SK-MEL-5 (cell line): ENCODE measurements around the gene MARCHF10. TPM values are rescaled to one million over a fixed set of nuclear protein-coding genes. Genes with fewer than 3 reads are reported as not detected.

Experiments
- DNase-seq: peaks from one replicate; pipeline ENCODE4 v3.0.0-alpha.2; 2016; ENCODE audit warnings: low read depth, low spot score
- in situ Hi-C: cut with HindIII; loops from 2 replicates; pipeline ENCODE4 v1.10.0; 2016; ENCODE audit warnings: low sequenced_read_pairs, high pct_unique_total_duplicates, low pct_unique_long_range_greater_than_20kb
- total RNA-seq: library from RNA; depleted of rRNA; stranded (reverse); fragments of >200 nt; shearing (Covaris generic); gene quantifications from 2 replicates; pipeline ENCODE4 v1.2.3, GENCODE V29; 2014

MARCHF10 gene
- total RNA-seq, 1 experiment from 2014 or later = 0.03 TPM

DNA sequence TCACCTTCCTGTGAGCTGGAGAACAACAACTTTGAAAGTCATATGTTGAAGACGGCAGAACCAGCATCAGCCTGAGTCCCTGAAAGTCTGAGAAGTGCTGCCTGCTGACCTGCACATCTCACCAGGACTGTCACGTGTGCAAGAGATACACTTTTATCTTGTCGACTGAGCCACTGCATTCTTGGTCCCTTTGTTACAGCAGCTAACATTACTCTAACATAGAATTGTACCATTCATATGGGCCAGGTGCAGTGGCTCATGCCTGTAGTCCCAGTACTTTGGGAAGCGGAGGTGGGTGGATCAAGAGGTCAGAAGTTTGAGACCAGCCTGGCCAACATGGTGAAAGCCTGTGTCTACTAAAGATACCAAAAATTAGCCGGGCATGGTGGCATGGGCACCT is 40.1 kb downstream of the MARCHF10 start:
- no peak for DNase-seq
- in situ Hi-C loops = no loop called here

DNA sequence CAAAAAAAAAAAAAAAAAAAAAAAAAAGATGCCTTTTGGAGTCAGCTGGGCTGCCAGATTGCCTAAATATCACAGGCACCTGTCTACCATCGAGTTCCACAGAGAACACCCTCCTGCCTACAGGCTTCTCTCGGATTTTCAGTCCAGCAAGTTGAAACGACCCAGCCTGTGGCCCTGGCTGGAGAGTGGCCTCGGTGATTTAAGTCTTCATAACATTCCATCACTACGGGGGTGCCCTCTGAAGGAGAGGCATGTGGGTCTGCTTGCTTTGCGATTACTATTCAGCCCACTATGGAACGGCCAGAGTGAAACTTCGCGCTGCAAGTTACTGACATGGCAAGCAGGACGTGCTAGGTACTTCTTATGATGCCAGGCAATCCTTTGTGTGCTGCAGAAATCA is 42.8 kb downstream of the MARCHF10 start:
- DNase-seq = no peak
- in situ Hi-C loops = no loop called here

DNA sequence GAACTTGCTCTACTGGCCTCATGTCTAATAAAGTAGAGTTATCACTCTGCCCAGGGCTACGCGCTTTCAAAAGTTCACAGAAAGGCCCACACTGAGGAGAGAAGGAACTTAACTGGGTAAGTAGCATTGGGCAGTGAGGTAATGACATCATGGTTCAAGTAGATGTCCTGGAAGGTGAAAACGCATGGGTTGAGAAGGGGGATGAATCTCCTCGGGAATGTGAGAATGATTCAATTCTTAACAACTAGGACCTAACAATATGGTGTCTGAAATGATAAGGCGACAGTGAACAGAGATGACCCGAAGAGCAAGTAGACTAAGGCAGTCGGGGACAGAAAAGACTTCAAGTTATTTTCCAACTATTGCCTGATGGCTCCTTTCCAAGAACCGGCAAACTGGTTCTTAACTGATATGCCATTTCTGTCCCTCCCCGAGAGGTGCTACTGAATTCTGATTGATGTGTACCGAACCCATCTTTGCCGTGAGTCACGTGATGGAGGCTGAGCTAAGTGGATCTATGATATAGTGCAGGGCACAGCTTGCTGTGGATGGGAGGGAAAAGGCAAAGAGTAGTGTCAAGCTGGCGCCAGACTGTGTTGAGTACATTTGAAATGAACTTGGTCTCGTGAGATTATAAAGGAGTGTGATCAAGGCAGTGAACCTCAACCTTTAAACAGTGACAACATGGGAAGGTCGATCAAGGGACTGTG is 44.1 kb downstream of the MARCHF10 start:
- no peak for DNase-seq
- in situ Hi-C loops = no loop called here

DNA sequence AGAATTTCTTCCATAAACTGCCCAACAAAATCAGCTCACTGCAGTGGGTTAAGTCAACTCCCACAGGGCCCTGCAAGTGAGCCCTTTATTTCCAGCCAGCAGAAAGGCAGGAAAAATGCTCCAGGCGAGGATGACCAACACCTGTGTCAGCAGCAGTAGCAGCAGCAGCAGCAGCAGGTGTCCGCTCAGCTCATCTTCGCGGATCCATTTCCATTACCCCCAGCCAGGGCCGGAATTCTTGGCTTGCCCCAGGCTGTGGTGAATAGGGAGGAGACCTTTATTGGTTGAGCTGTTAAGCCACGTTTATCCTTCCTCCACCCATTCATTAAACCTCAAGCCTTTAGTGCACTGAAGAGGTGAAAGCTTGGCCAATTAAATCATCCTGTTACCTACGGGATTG is 46.2 kb downstream of the MARCHF10 start:
- no peak for DNase-seq
- in situ Hi-C loops = no loop called here

DNA sequence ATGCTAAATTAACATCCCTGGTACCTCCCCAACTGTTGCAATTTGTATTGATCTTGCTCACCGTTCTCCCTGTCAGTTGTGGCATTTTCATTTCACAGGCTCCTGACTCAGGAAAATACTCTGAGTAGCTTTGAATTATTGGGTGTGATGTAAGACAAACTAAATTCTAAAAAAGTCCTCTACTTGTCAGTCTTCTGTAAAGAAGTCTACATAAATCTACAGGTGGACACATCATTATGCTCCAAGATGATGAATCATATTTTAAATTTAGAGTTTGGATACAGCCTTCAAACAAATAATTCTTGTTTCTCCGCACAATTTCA is 47.2 kb downstream of the MARCHF10 start:
- in situ Hi-C loops = no loop called here
- no peak for DNase-seq

DNA sequence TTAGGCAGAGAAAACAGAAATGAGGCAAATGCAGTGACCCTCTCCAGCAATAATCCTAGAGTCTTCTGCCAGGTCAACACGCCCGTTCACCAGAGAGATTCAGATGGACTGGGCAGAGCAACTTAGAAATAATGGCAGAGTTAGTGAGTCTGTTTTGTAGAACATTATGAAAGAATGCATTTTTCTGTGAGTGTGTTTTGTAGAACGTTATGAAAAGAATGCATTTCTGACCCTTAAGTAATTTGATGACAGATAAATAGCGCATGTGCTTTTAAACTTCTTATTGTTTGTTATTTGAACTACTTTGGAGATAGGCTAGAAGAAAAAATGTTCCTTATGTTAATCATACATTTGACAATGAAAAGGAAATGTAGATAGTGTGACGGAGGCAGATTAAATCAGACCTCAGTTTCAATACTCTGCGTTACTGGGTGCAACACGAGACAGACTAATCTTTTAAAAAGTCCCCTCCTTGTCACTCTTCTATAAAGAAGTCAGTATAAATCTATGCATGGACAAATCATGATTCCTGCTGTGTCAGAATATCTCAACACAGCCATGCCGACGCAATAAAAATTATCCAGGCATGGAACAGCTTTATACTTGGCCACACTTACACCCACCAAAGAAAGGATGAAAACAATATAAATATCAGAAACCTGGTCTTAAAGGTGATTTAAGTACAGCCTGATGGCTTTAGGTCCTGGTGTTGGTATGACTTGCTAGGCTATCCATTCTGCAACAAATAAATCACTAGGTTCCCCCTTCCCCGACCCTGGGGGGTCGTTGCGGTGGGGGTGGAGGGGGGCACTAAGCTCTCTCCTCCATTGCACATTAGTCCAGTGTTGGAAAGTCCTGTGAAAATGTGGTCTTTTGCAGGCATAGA is 47.8 kb downstream of the MARCHF10 start:
- in situ Hi-C loops = no loop called here
- DNase-seq = no peak

DNA sequence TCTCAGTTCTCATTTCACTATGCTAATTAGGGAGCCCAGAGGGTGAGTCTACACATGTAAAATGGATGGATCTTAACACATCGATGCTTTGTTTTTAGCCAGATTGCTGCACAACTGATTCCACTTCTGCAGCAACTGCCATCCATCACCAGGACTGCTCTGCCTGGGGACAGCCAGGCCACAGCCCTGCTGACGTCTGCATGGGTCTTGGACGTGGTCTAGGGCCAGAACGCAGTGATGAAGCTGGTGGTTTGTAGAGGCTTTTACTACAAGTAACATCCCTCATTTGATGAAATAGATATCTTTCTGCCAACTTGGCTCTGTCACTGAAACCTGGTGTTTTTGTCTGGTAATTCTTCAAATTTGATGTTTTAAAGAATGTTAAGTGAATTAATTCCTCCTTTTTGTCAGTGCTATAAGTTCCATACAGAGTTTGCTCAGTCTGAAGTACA is 50.6 kb downstream of the MARCHF10 start:
- in situ Hi-C loops = no loop called here

DNA sequence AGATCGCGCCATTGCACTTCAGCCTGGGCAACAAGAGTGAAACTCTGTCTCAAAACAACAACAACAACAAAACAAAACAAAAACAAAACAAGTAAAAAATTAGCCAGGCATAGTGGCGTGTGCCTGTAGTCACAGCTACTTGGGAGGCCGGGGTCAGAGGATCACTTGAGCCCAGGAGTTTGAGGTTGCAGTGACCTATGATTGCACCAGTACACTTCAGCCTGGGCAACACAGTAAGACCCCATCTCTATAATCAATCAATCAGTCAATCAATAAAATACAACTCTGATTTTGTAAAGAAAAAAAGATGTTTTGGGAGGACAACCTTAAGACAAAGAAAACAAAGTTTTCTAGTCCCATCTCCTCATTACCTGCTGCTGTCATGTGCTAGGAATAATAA is 51.9 kb downstream of the MARCHF10 start:
- no peak for DNase-seq
- in situ Hi-C loops = no loop called here

More for the DNA sequence above, 50.6 kb downstream of the MARCHF10 start:
- DNase-seq = no peak

DNA sequence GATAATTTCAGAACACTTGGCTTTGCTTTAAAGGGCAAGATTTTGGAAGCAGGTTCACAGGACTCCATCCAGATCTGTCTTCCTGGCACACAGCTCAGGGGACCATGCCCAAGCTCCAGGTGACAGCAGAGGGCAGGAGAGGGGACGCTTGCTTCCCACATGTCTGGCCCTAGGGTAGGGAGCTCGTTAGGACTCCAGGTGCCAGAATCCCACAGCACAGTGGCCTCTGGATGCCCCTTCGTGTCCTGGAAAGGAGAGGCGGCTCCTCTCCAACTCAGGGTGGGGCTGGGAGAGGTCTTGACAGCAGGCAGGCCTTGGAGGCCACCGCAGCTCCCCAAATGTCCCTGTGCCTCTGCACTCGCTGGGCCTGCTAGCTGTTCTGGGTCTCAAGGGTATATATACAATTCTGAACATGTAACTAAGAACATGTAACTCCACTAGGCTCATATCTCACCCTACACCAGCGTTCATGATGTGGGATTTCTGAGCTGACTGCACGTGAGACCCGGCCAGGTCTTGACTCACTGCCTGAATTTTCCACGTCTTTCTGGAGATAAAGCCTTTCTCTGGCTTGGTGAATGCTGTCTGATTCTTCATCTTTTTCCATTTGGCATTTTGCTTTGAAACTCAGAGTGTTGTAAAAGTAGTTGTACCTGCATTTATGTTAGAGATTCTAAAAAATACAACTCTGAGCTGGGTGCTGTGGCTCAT is 52.8 kb downstream of the MARCHF10 start:
- in situ Hi-C loops = no loop called here
- DNase-seq = no peak

DNA sequence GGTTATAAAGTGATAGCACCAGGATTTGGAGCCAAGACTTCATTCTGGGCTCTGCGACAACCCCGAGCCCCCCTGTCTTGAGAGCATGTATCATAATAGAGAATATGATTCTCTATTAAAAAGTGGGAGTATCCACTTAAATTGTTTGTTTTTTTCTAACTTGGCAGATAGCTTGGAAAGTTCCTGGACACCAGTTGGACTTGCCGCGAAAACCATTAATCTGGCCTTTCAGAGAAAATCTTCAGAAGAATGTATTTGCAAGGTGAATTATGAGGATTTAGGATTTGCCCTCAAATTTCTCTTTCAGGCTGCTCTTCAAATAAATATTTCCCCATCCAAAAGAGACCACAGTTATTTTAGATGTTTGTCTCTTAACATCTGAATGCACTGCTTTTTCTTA is 53.5 kb downstream of the MARCHF10 start:
- in situ Hi-C loops = no loop called here
- no peak for DNase-seq

DNA sequence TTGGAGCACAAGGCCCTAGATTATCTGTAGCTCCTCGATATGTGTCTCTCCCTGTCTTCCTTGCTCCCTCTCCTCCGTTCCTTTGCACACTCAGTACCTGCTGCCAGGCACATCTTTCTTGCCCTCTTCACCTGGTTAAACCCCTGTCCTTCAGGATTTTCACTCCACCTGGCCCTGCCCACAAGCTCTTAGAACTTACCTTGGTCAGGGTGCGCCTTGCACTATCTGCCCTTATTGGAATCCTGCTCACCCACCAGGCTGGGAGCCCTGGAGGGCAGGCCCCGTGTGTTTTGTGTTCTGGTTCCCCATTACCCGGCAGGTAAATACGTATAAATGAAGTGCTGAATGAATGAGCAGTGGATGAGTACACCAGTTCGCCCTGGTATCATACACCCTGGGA is 54.6 kb downstream of the MARCHF10 start:
- in situ Hi-C loops = no loop called here
- DNase-seq = no peak

DNA sequence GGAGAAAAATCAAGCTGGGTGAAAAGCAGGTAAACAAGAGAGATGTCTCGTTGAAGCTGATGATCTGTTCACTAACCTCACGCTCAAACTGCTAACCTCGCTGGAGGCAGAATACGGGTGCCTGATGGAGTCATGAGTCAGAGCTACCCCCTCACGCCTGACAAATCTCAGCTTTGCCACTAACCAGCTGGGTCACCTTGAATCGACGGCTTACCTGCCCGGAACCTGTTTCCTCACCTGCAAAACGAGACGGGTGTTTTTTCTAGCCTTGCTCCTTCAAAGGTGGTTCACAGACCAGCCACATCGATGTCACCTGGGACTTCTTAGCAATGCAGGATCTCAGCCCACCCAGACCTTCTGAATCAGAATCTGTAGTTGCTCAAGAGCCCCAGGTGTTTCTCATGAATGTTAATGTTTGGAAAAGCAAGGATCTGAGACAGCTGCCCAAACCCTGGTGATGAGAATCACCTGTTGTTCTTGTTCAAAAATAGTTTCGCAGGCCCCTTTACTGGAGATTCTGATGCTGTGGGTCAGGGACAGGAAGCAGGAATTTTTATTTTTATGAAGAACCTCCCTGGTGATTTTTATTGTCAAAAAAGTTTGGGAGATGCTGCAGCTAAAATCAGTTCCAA is 56.9 kb downstream of the MARCHF10 start:
- in situ Hi-C loops = no loop called here
- no peak for DNase-seq

DNA sequence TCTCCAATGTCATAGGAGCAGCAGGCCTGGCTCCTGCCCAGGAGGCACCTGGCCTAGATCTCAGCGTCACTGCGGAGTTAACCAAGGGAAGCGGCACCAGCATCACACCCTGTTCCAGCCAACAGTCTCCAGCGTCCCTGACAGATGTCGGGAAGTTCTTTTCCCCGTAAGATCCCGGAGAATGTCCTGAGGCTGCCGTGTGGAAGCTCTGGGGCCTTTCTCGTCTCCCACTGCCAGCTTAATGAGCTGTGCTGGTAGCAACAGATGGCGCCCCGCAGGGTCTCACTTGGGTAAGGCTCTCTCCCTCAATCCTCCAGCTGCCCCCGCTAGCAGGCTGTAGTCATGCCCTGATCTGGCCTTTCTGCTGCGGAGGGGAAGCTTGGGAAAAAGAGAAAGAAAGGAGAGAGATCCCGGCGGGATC is 57.5 kb downstream of the MARCHF10 start:
- DNase-seq = no peak
- in situ Hi-C loops = no loop called here

DNA sequence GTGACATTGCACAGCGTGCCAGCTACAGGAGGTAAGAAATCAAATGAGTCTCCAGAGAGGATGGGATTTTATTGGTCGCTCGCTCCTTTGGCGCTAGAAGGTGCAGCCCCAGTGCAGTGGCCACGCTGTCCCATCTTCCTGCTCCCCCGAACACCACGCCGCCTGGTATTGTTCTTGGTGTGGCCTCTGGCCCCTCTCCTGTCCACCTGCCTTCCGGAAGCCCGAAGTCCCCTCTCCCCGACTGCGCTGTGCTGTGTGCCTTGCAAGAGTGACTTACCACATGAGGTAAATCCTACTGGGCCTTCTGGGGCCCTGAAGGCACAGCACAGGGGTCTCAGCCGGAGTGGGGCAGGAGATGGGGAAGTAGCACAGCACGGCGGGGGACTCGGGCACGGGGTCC is 58.2 kb downstream of the MARCHF10 start:
- DNase-seq = no peak
- in situ Hi-C loops = no loop called here

DNA sequence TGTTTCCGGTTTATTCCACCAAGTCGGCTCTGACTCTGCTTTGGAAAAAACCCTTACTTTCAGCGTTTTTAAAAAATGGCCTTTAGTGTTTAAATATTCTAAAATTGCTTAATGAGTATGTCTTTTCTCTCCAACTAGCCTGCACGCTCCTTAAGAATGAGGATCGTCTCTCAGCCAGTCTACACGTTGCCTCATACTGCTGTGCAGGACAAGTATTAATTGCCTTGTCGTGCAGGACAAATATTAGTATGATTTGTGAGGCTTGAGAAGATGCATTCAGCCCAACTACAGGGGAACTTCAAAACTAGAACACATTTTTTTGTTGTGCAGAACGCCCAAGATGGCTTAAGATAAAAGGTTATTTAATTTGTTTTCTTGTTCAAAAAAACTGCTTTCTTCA is 61.2 kb downstream of the MARCHF10 start:
- DNase-seq = no peak

DNA sequence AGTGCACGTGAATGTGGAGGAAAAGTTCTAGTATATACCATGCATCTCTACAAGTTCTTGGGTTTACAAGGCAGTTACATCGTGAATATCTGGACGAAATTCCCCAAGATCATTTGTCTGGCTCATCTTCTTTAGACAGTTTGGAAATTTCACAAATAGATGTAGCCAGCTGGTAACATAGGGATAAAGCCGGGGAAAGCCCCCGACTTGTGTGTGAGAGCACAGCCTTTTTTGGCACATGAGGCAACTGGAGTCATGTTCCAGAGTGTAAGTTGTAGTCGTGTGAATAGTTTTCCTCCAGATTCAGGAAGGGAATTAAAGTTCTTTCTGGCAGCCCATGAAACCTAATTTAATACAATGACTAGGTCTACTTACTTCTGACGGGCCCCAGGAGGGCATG is 62.3 kb downstream of the MARCHF10 start:
- no peak for DNase-seq
- in situ Hi-C loops = no loop called here

More for the DNA sequence above, 61.2 kb downstream of the MARCHF10 start:
- in situ Hi-C loops = no loop called here

DNA sequence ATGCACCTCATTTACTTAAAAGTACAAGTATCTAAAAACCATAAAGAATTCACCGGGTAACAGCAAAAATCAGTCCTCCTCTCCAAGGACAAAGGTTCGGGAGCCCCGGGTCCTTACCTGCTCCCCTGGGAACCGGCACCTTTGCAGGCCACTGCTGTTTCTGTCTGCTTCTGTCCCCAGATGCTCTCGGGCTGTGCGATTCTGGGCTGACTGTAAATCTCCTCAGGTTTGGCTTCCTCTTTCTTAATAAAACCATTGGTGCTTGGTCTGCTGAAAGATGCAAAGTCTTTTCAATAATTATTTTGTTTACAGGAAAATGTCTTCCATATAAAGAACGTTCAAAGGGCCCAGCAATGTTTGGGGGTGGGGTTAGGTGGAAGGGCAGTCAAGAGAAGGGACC is 63.9 kb downstream of the MARCHF10 start:
- no peak for DNase-seq
- in situ Hi-C loops = no loop called here

DNA sequence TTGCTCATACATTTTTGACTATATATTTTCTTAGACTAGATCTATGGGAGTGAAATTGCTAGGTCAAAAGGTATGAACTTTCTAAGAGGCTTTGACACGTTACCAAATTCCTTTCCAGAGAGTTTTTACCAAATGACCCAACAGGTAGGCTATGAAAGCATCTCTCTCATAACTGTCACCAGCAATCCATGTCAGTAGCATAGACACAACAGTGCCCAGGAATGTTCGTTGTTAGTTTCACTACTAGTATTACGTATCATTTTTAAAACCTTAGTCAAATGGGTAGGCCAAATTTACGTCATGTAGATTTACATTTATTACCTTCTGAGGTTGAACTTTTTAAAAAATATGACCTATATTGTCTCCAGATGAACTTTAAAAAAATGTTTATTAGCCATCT is 66.8 kb downstream of the MARCHF10 start:
- in situ Hi-C loops = no loop called here
- DNase-seq = no peak
